GM10266 (cell line): Measurements from ENCODE around the gene ELFN1.

Experiments
- DNase-seq: peaks from one replicate; pipeline ENCODE4 v3.0.0; 2012; ENCODE audit errors: extremely low spot score
- TF ChIP-seq, protein P1 (sequence below): IDR thresholded peaks from 2 replicates; pipeline ENCODE4 v1.5.1; 2012; ENCODE audit warnings: mild to moderate bottlenecking, low read depth; ENCODE audit not compliant: control insufficient read depth, insufficient read depth; ENCODE audit errors: missing control alignments

ELFN1 gene

GRCh38 chr7:1693419-1693990, 23.4 kb downstream of the ELFN1 start:
- TF ChIP-seq, protein P1, sequence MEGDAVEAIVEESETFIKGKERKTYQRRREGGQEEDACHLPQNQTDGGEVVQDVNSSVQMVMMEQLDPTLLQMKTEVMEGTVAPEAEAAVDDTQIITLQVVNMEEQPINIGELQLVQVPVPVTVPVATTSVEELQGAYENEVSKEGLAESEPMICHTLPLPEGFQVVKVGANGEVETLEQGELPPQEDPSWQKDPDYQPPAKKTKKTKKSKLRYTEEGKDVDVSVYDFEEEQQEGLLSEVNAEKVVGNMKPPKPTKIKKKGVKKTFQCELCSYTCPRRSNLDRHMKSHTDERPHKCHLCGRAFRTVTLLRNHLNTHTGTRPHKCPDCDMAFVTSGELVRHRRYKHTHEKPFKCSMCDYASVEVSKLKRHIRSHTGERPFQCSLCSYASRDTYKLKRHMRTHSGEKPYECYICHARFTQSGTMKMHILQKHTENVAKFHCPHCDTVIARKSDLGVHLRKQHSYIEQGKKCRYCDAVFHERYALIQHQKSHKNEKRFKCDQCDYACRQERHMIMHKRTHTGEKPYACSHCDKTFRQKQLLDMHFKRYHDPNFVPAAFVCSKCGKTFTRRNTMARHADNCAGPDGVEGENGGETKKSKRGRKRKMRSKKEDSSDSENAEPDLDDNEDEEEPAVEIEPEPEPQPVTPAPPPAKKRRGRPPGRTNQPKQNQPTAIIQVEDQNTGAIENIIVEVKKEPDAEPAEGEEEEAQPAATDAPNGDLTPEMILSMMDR, result no peak
- DNase-seq, result no peak

GRCh38 chr7:1693991-1694524, 24.0 kb downstream of the ELFN1 start:
- TF ChIP-seq, protein P1, result no peak
- DNase-seq, result no peak

GRCh38 chr7:1694611-1695511, 24.8 kb downstream of the ELFN1 start:
- DNase-seq, result no peak
- TF ChIP-seq, protein P1, result no peak

GRCh38 chr7:1695800-1696454, 25.9 kb downstream of the ELFN1 start:
- TF ChIP-seq, protein P1, result no peak
- no peak for DNase-seq

DNA sequence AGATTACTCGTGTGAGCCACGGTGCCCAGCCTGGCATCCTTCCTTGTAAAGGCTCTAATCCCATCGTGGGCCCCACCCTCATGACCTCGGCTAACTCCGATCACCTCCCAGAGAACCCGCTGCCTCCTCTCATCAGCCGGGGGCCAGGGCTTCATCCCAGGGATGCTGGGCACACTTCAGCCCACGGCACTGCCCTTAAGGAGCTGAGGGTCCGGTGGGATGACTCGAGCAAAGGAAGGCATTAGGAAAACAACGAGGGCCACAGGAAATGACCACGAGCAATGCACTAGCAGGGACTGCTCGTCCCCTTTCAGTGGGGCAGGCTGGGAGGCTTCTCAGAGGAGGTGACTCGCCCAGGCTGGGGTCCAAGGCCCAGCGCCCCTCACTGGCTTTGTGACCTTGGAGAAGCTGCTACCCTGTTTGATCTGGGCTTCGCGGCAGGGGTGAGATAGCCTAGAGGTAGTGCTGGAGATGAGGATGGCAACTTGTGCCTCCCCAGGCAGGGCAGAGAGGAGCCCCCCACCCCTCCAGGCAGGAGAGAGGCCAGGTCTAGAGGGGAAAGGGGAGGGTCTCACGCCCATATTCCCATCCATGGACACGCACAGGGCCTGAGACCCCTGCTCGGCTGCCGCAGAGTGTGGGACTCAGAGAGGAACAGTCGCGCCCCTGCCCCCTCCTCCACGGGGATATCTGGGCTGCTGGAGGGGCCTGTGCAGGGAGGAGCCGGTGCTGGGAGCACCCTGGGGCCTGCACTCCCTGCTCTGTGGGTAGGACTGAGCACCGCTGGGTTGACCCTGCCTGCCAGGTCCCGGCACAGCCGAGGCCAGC, 26.8 kb downstream of the ELFN1 start:
- TF ChIP-seq, protein P1, result no peak
- no peak for DNase-seq

GRCh38 chr7:1697499-1698125, 27.5 kb downstream of the ELFN1 start:
- TF ChIP-seq, protein P1, result no peak
- DNase-seq, result no peak
